Right lobe of liver (tissue), 4 donors: ENCODE data around the gene ZNF592.

Experiments used
- POLR2A ChIP-seq: fragments of 450-650 bp; IDR thresholded peaks from one replicate; pipeline ENCODE4 v1.6.1; 2017; ENCODE audit warnings: antibody characterized with exemption, mild to moderate bottlenecking
- TF ChIP-seq, protein P1 (sequence below), 4 donors: fragments of 200-600 bp in 3 of 4; fragments of 450-650 bp in 1 of 4; IDR thresholded peaks; one replicate each; pipeline versions ENCODE4 v1.5.1 to v1.8.0; 2016 to 2022; ENCODE audit warnings: antibody characterized with exemption in 4 of 4, mild to moderate bottlenecking in 2 of 4
- donor health status: DM: no; HTN: no; CAD: no.
- donor health status: DM: no; HTN: no; CAD: no.
- donor health status: DM: no; HTN: yes; CAD: no.

- TF ChIP-seq POLR2A = peak; percentile 83
- TF ChIP-seq, protein P1, sequence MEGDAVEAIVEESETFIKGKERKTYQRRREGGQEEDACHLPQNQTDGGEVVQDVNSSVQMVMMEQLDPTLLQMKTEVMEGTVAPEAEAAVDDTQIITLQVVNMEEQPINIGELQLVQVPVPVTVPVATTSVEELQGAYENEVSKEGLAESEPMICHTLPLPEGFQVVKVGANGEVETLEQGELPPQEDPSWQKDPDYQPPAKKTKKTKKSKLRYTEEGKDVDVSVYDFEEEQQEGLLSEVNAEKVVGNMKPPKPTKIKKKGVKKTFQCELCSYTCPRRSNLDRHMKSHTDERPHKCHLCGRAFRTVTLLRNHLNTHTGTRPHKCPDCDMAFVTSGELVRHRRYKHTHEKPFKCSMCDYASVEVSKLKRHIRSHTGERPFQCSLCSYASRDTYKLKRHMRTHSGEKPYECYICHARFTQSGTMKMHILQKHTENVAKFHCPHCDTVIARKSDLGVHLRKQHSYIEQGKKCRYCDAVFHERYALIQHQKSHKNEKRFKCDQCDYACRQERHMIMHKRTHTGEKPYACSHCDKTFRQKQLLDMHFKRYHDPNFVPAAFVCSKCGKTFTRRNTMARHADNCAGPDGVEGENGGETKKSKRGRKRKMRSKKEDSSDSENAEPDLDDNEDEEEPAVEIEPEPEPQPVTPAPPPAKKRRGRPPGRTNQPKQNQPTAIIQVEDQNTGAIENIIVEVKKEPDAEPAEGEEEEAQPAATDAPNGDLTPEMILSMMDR (IDR thresholded peaks at IDR 0.05) = peak in 1 of 4 donors; percentile 21
Observed at GRCh38 chr15:84716036-84716732, 32.2 kb upstream of the ZNF592 start, which contains the start of gene SEC11A.
